GM08714 (cell line): ENCODE results near the gene FSTL4.

Experiments
- H3K4me3 ChIP-seq: fragments of 200-500 bp; sonication (Bioruptor generic); 2 replicates; pipeline ENCODE4 v1.5.1; 2014; ENCODE audit warnings: mild to moderate bottlenecking, low read length, inconsistent platforms
- ZNF274 ChIP-seq: IDR thresholded peaks from 2 replicates; pipeline ENCODE4 v1.6.1; 2012; ENCODE audit warnings: mild to moderate bottlenecking, low read depth, low read length

Gene FSTL4

GRCh38 chr5:133319905-133320520, 292.3 kb downstream of the FSTL4 start:
- no peak overlapping the region for H3K4me3 ChIP-seq
- no peak for TF ChIP-seq ZNF274

GRCh38 chr5:133319244-133319643, 293.1 kb downstream of the FSTL4 start:
- TF ChIP-seq ZNF274 = no peak

GRCh38 chr5:133317558-133317957, 294.8 kb downstream of the FSTL4 start:
- no peak overlapping the region for H3K4me3 ChIP-seq
- TF ChIP-seq ZNF274 = no peak

More at GRCh38 chr5:133319244-133319643, 293.1 kb downstream of the FSTL4 start:
- no peak overlapping the region for H3K4me3 ChIP-seq

- TF ChIP-seq ZNF274 = no peak
- no peak overlapping the region for H3K4me3 ChIP-seq
Observed at GRCh38 chr5:133316346-133317343, 295.7 kb downstream of the FSTL4 start.

- TF ChIP-seq ZNF274 = no peak
- H3K4me3 ChIP-seq = no peak overlapping the region
Observed at GRCh38 chr5:133314086-133314485, 298.3 kb downstream of the FSTL4 start.

- H3K4me3 ChIP-seq = no peak overlapping the region
- TF ChIP-seq ZNF274 = no peak
Observed at GRCh38 chr5:133311176-133311575, 301.2 kb downstream of the FSTL4 start.

GRCh38 chr5:133309984-133310621, 302.2 kb downstream of the FSTL4 start:
- H3K4me3 ChIP-seq = no peak overlapping the region
- TF ChIP-seq ZNF274 = no peak

- no peak for TF ChIP-seq ZNF274
- no peak overlapping the region for H3K4me3 ChIP-seq
Observed at GRCh38 chr5:133309166-133309795, 303.1 kb downstream of the FSTL4 start.

GRCh38 chr5:133307275-133307674, 305.1 kb downstream of the FSTL4 start:
- no peak overlapping the region for H3K4me3 ChIP-seq
- no peak for TF ChIP-seq ZNF274

- H3K4me3 ChIP-seq = no peak overlapping the region
- TF ChIP-seq ZNF274 = no peak
Observed at GRCh38 chr5:133304707-133305216, 307.6 kb downstream of the FSTL4 start.

- TF ChIP-seq ZNF274 = no peak
- no peak overlapping the region for H3K4me3 ChIP-seq
Observed at GRCh38 chr5:133304178-133304577, 308.2 kb downstream of the FSTL4 start.

- H3K4me3 ChIP-seq = no peak overlapping the region
- no peak for TF ChIP-seq ZNF274
Observed at GRCh38 chr5:133303298-133303697, 309.0 kb downstream of the FSTL4 start.

- no peak for TF ChIP-seq ZNF274
- no peak overlapping the region for H3K4me3 ChIP-seq
Observed at GRCh38 chr5:133299728-133300127, 312.6 kb downstream of the FSTL4 start.

- H3K4me3 ChIP-seq = no peak overlapping the region
- TF ChIP-seq ZNF274 = no peak
Observed at GRCh38 chr5:133299021-133299420, 313.3 kb downstream of the FSTL4 start.

- no peak for TF ChIP-seq ZNF274
- no peak overlapping the region for H3K4me3 ChIP-seq
Observed at GRCh38 chr5:133298447-133298846, 313.9 kb downstream of the FSTL4 start.
